Muscle layer of duodenum (tissue), 2 donors: ENCODE data around the gene CCDC106.

Source experiments
- H3K27ac ChIP-seq: one replicate; pipeline ENCODE4 v1.7.0; 2013; ENCODE audit warnings: mild to moderate bottlenecking, low read length
- H3K27me3 ChIP-seq: one replicate; pipeline ENCODE4 v1.7.0; 2013; ENCODE audit warnings: low read depth, mild to moderate bottlenecking, control low read depth, low read length
- H3K36me3 ChIP-seq, 2 donors: one replicate each; pipeline ENCODE4 v1.7.0; 2013; ENCODE audit warnings: low read length in 2 of 2, control low read depth in 1 of 2, mild to moderate bottlenecking in 1 of 2; ENCODE audit not compliant: insufficient read depth in 2 of 2, control insufficient read depth in 1 of 2
- H3K4me1 ChIP-seq, 2 donors: one replicate each; pipeline ENCODE4 v1.7.0; 2013; ENCODE audit warnings: low read length in 2 of 2, mild to moderate bottlenecking in 2 of 2, control low read depth in 1 of 2, moderate library complexity in 1 of 2; ENCODE audit not compliant: insufficient read depth in 2 of 2, control insufficient read depth in 1 of 2
- H3K4me3 ChIP-seq, 2 donors: one replicate each; pipeline ENCODE4 v1.7.0; 2013; ENCODE audit warnings: low read length in 2 of 2, low read depth in 1 of 2, mild to moderate bottlenecking in 1 of 2
- H3K9me3 ChIP-seq, 2 donors: one replicate each; pipeline ENCODE4 v1.7.0; 2013; ENCODE audit warnings: low read length in 2 of 2, control low read depth in 1 of 2, mild to moderate bottlenecking in 1 of 2; ENCODE audit not compliant: control insufficient read depth in 1 of 2
- donor health status: healthy.

CCDC106 gene

DNA sequence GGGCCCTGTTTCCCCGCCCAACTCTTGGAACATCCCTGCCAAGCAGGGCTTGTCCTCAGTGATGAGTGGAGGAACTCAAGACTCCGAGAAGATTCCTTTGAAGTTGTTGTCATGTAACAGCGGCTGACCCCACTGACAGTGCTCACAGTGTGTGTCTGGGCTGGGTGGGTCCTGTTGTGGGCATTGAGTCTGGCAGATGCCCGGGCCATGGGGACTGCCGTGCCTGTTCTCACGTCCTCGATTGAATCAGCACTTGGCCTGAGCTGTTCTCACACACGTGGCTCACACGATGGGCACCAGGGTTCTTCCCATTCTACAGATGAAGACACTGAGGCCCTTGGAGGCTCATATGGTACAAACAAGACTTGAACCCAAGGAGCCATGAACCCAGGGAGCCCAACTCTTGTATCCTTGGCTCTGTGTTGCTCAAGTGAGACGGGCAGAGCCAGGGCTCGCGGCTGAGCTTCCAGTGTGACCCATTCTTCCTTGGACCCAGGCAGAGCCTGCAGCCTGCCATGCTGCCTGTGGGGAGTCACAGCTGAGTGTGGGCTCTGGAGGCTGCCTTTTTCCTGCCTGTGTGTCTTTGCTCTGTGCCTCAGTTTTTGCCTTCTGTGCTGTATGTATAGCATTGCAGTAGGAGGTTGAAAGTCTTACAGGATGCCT, 18.5 kb downstream of the CCDC106 start:
- Histone ChIP-seq H3K27me3 (no peaks in the 10 kb centered on the region), H3K4me3 (no peak overlapping the region), H3K9me3 (no peaks in the 10 kb centered on the region), H3K27ac (no peak overlapping the region), H3K36me3 (peaks cover 71 to 92% of the 10 kb centered on the region in 2 donors), H3K4me1 (no peaks in the 10 kb centered on the region)

DNA sequence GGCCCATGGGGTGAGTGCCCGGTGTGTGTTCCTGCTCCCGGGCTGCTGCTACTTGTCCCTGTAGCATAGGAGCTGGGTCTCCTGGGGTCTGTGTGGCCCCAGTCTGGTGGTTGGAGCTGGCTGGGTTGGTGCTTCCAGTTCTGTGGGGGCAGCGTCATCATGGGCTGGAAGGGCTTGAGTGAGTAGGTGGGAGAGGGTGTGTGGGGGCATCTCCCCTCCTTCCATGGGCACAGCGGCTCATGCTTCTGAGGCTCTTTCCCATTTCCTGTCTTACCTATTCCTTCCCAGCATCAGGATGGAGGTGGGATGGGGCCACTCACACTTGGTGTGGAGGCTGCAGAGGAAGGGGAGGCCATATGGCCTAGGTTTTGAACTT, 19.0 kb downstream of the CCDC106 start:
- H3K27ac ChIP-seq, result no peak overlapping the region
- H3K36me3 ChIP-seq, result peaks cover 66 to 87% of the 10 kb centered on the region in 2 donors
- no peaks in the 10 kb centered on the region for H3K9me3 ChIP-seq
- H3K27me3 ChIP-seq, result no peaks in the 10 kb centered on the region
- no peaks in the 10 kb centered on the region for H3K4me1 ChIP-seq
- H3K4me3 ChIP-seq, result no peak overlapping the region

DNA sequence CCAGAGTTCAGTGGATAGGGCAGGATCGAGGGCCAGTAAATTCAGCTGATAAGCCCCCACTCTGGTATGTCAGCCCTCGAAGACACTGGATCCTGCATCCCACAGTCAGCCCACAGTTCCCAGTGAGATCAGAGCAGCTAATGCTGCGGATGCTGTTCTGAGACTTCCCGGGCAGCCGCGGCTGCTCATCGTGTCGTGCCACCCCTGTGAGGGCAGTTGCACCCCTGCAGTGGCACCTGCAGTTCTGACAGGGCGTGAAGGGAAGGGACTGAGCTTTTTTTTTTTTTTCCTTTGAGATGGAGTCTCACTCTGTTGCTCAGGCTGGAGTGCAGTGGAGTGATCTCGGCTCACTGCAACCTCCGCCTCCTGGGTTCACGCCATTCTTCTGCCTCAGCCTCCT, 19.5 kb downstream of the CCDC106 start:
- Histone ChIP-seq H3K36me3 (peaks cover 61 to 81% of the 10 kb centered on the region in 2 donors), H3K27ac (no peak overlapping the region), H3K4me3 (no peak overlapping the region), H3K9me3 (no peaks in the 10 kb centered on the region), H3K4me1 (no peaks in the 10 kb centered on the region), H3K27me3 (no peaks in the 10 kb centered on the region)

DNA sequence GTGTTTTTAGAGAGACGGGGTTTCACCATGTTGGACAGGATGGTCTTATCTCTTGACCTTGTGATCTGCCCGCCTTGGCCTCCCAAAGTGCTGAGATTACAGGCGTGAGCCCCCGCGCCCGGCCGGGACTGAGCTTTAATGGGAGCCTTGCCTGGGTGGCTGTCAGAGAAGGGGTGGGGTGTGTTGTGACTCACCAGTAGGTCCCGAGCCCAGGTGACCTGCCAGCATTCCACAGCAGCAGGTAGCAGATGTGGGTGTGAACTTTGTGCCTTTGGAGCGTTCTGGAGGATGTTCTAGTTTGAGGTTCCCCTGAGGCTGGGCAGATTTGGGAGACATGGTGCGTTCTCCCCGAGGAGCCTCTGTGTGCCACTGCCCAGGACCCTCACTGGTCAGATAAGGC, 19.9 kb downstream of the CCDC106 start:
- H3K36me3 ChIP-seq, result peaks cover 57 to 77% of the 10 kb centered on the region in 2 donors
- H3K4me3 ChIP-seq, result no peak overlapping the region
- H3K27ac ChIP-seq, result no peak overlapping the region
- no peaks in the 10 kb centered on the region for H3K9me3 ChIP-seq
- H3K4me1 ChIP-seq, result no peaks in the 10 kb centered on the region
- no peaks in the 10 kb centered on the region for H3K27me3 ChIP-seq

DNA sequence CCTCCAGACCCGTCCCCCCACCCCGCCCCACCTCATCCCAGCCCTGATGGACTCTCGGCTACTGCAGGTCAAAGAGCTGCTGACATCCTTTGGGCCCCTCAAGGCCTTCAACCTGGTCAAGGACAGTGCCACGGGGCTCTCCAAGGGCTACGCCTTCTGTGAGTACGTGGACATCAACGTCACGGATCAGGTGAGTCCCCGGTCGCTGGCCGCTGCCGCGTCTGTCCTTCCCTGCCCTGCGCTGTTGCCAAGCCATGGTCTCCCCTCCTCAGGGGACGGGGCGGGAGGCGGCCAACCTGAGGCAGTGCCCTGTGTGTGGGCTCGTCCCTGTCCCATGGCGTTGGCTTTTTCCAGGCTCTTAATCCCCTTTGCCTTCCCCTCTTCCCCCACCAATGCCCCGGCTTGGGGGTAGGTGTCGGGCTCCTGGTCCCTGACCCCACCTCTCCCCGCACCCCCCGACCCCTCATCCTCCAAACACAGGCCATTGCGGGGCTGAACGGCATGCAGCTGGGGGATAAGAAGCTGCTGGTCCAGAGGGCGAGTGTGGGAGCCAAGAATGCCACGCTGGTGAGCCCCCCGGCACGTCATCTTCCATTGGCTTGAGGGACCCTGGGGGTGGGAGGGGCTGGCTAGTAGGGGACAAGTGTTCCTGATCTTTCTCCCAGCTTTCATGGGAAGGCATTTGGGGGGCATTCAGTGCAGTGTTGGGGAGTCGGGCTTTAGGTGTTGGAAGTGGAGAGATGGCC, 20.8 kb downstream of the CCDC106 start:
- H3K27ac ChIP-seq, result no peak overlapping the region

DNA sequence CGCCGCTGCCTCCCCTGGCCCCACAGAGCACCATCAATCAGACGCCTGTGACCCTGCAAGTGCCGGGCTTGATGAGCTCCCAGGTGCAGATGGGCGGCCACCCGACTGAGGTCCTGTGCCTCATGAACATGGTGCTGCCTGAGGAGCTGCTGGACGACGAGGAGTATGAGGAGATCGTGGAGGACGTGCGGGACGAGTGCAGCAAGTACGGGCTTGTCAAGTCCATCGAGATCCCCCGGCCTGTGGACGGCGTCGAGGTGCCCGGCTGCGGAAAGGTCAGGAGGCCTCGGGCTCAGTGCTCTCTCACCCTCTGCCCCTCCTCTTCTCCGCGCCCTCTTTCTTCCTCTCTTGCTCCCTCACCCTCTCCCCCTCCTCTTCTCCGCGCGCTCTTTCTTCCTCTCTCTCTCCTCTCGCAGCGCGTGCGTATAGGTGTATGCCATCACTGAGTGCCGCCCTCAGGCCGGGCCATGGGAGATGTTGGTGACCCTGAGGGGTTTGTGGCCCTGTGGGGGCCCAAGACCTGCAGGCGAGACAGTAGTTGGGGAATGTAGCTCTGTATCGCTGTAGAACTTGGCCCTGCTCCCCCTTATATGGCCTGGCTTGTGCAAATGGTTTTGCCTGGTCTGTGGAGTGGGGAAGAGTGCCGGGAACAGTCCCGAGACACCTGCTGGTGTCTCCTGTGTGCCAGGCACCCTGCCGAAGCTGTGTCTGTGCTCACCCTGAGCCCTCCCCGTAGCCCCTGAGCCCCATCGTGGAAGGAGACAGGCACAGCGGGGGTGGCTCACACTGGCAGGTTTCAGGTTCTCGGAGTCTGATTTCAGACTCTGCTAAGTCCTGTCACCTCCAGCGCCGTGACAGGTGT, 21.6 kb downstream of the CCDC106 start:
- peaks cover 0 to 5% of the 10 kb centered on the region in 2 donors for H3K4me1 ChIP-seq
- no peaks in the 10 kb centered on the region for H3K27me3 ChIP-seq
- H3K36me3 ChIP-seq, result peaks cover 42 to 60% of the 10 kb centered on the region in 2 donors
- H3K9me3 ChIP-seq, result no peaks in the 10 kb centered on the region
- no peak overlapping the region for H3K27ac ChIP-seq
- H3K4me3 ChIP-seq, result no peak overlapping the region

More for the DNA sequence above, 20.8 kb downstream of the CCDC106 start:
- no peaks in the 10 kb centered on the region for H3K27me3 ChIP-seq
- no peaks in the 10 kb centered on the region for H3K4me1 ChIP-seq
- H3K4me3 ChIP-seq, result no peak overlapping the region
- peaks cover 49 to 69% of the 10 kb centered on the region in 2 donors for H3K36me3 ChIP-seq
- H3K9me3 ChIP-seq, result no peaks in the 10 kb centered on the region

DNA sequence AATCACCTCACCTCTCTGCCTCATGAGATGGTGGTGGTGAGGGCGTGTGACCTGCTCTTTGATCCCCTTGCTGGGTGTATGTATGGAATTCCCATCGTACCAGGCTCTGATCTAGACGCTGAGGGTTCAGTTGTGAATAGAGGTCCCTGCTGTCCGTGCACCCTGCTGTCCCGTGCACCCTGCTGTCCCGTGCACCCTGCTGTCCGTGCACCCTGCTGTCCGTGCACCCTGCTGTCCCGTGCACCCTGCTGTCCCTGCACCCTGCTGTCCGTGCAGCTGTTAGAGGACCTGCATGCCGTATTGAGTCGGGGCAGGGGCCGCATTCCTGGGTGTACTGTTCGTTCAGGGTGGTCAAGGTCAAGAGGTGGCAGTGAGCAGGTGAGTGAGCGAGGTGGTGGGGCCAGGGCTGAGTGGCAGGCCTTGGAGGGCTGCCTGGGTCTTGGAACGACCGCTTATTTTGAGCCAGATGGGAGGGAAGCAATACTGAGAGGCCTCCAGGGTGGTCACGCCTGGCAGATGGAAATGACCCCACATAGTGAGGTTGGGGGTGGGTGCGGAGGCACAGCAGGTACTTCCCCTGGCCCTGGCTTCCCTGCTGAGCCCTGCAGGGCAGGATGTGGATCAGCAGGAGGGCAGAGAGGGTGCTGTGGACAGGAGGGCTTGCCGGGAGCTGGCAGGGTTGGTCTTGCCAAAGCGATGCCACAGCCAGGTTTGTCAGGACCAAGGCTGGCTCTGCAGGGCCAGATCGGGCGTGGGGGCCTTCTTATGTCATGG, 22.5 kb downstream of the CCDC106 start:
- Histone ChIP-seq H3K27me3 (no peaks in the 10 kb centered on the region), H3K4me1 (peaks cover 0 to 5% of the 10 kb centered on the region in 2 donors), H3K36me3 (peaks cover 42 to 55% of the 10 kb centered on the region in 2 donors), H3K27ac (no peak overlapping the region), H3K4me3 (no peak overlapping the region), H3K9me3 (no peaks in the 10 kb centered on the region)

DNA sequence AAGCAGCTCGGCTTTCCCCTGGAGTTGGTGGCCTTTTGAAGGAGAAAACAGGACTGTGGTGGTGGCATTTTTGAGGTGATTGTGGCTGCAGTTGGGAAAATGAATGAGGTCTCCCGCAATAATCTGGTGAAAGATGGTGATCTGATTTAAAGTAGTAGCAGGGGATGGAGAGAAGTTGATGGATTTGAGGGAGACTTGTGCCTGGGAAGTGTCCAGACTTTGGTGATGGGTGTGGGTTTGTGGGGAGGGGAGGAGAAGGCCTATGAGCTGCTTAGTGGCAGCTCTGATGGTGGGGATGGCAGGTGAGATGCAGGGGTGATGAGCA, 23.0 kb downstream of the CCDC106 start:
- Histone ChIP-seq H3K4me1 (peaks cover 3 to 10% of the 10 kb centered on the region in 2 donors), H3K4me3 (no peak overlapping the region), H3K27me3 (no peaks in the 10 kb centered on the region), H3K36me3 (peaks cover 38 to 50% of the 10 kb centered on the region in 2 donors), H3K27ac (no peak overlapping the region), H3K9me3 (no peaks in the 10 kb centered on the region)

DNA sequence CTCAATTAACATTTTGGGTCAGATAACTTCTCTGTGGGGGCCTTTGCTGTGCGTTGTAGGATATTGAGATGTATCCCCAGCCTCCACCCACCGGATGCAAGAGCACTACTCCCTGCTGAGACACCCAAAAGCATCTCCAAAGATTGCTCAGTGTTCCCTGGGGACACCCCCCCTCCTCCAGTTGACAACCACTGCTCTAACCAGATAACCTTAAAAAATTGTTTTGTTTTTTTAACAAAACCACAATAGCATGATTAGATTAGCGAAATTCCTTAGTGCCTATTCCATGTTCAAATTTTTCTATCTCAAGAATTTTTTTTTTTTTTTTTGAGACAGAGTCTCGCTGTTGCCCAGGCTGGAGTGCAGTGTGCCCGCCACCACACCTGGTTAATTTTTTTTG, 24.4 kb downstream of the CCDC106 start:
- H3K27me3 ChIP-seq, result no peaks in the 10 kb centered on the region
- H3K4me1 ChIP-seq, result peaks cover 17 to 24% of the 10 kb centered on the region in 2 donors
- H3K27ac ChIP-seq, result no peak overlapping the region
- H3K4me3 ChIP-seq, result no peak overlapping the region
- peaks cover 25 to 36% of the 10 kb centered on the region in 2 donors for H3K36me3 ChIP-seq
- H3K9me3 ChIP-seq, result no peaks in the 10 kb centered on the region

DNA sequence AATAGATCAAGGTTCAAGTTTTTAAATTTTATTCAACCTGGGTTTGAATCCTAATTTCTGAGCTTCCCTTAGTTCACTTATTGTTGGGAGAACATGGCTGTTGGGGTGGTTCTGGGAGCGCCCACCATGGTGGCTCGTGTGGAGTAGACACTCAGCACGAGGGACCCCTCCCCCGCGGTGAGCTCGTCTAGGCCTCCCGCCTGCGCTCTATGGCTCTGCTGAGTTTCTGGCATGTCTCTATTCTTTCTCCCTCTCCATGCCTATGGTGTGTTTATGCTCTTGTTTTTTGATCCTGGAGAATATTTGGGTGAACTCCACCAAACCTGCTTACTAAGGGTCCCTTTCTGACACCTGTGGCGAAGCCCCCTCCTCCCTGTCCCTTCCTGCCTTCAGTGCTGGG, 25.5 kb downstream of the CCDC106 start:
- no peak overlapping the region for H3K4me3 ChIP-seq
- H3K36me3 ChIP-seq, result peaks cover 28 to 34% of the 10 kb centered on the region in 2 donors
- no peaks in the 10 kb centered on the region for H3K9me3 ChIP-seq
- peaks cover 22 to 33% of the 10 kb centered on the region in 2 donors for H3K4me1 ChIP-seq
- no peak overlapping the region for H3K27ac ChIP-seq
- H3K27me3 ChIP-seq, result no peaks in the 10 kb centered on the region

DNA sequence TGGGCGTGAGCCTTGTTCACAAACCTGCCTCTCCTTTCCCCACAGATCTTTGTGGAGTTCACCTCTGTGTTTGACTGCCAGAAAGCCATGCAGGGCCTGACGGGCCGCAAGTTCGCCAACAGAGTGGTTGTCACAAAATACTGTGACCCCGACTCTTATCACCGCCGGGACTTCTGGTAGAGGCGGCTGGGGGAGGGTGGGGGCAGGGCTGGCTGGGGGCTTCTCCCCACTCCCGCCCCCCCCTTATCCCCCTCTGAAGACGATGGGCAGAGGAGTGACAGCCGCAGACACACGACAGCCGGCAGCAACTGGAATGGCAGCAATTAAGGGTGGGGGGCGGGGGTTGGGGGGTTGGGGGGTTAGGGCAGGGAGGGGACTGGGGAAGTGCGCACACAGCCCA, 25.9 kb downstream of the CCDC106 start:
- Histone ChIP-seq H3K9me3 (no peaks in the 10 kb centered on the region), H3K36me3 (peaks cover 28 to 34% of the 10 kb centered on the region in 2 donors), H3K27me3 (no peaks in the 10 kb centered on the region), H3K4me3 (no peak overlapping the region), H3K4me1 (peaks cover 22 to 33% of the 10 kb centered on the region in 2 donors), H3K27ac (no peak overlapping the region)
